Neural progenitor cell (in vitro differentiated cells): ENCODE results near the gene GLS. TPM values are rescaled to one million over a fixed set of nuclear protein-coding genes. Genes with fewer than 3 reads are reported as not detected.

Source experiments
- DNase-seq: peaks from one replicate; pipeline ENCODE4 v3.0.0-alpha.2; 2016; ENCODE audit warnings: low spot score
- H2AFZ ChIP-seq: fragments of 200-600 bp; sonication (generic); replicated peaks from 2 replicates; pipeline ENCODE4 v1.6.1; 2016; ENCODE audit warnings: antibody characterized with exemption
- H3F3A ChIP-seq: fragments of 200-600 bp; sonication (generic); 2 replicates; pipeline ENCODE4 v1.6.1; 2016; ENCODE audit warnings: antibody characterized with exemption, low read depth
- H3K27ac ChIP-seq: fragments of 200-600 bp; sonication (generic); 2 replicates; pipeline ENCODE4 v1.5.1; 2016; ENCODE audit warnings: mild to moderate bottlenecking
- H3K27me3 ChIP-seq: fragments of 200-600 bp; sonication (generic); 2 replicates; pipeline ENCODE4 v1.6.1; 2016; ENCODE audit warnings: mild to moderate bottlenecking, moderate library complexity
- H3K36me3 ChIP-seq: fragments of 200-600 bp; sonication (generic); 2 replicates; pipeline ENCODE4 v1.5.1; 2016
- H3K4me1 ChIP-seq: fragments of 200-600 bp; sonication (generic); 2 replicates; pipeline ENCODE4 v1.6.1; 2016; ENCODE audit warnings: mixed run types
- H3K4me2 ChIP-seq: fragments of 200-600 bp; sonication (generic); 2 replicates; pipeline ENCODE4 v1.6.1; 2016
- H3K4me3 ChIP-seq: fragments of 200-600 bp; sonication (generic); 2 replicates; pipeline ENCODE4 v1.5.1; 2016
- H3K79me2 ChIP-seq: fragments of 200-600 bp; sonication (generic); 2 replicates; pipeline ENCODE4 v1.6.1; 2016; ENCODE audit warnings: low read depth
- H3K9ac ChIP-seq: fragments of 200-600 bp; sonication (generic); 2 replicates; pipeline ENCODE4 v1.6.1; 2016
- H3K9me3 ChIP-seq: fragments of 200-600 bp; sonication (generic); 2 replicates; pipeline ENCODE4 v1.5.1; 2016; ENCODE audit warnings: low read depth
- H4K20me1 ChIP-seq: fragments of 200-600 bp; sonication (generic); 2 replicates; pipeline ENCODE4 v1.6.1; 2016; ENCODE audit warnings: low read depth
- H3K27ac Mint-ChIP-seq: 3 replicates; pipeline ENCODE4 v1.8.0; 2021; ENCODE audit warnings: mixed read lengths
- H3K27me3 Mint-ChIP-seq: 2 replicates; pipeline ENCODE4 v1.8.0; 2022; ENCODE audit warnings: low read depth, mild to moderate bottlenecking, inconsistent platforms, moderate library complexity, mixed read lengths; ENCODE audit not compliant: insufficient read depth
- H3K36me3 Mint-ChIP-seq: 3 replicates; pipeline ENCODE4 v1.8.0; 2021; ENCODE audit warnings: mixed read lengths
- H3K4me1 Mint-ChIP-seq: 3 replicates; pipeline ENCODE4 v1.8.0; 2021; ENCODE audit warnings: mixed read lengths
- H3K4me3 Mint-ChIP-seq: 3 replicates; pipeline ENCODE4 v1.8.0; 2021; ENCODE audit warnings: mild to moderate bottlenecking, moderate library complexity, mixed read lengths
- H3K9me3 Mint-ChIP-seq: 3 replicates; pipeline ENCODE4 v1.8.0; 2020; ENCODE audit warnings: mixed read lengths
- CTCF ChIP-seq: fragments of 200-600 bp; sonication (generic); IDR thresholded peaks from 2 replicates; pipeline ENCODE4 v1.5.1; 2017; ENCODE audit warnings: antibody characterized with exemption, mild to moderate bottlenecking
- EZH2 ChIP-seq: fragments of 200-600 bp; sonication (generic); IDR thresholded peaks from 2 replicates; pipeline ENCODE4 v1.6.1; 2017; ENCODE audit warnings: antibody characterized with exemption, mild to moderate bottlenecking, moderate library complexity
- EZH2phosphoT487 ChIP-seq: fragments of 200-600 bp; sonication (generic); IDR thresholded peaks from 2 replicates; pipeline ENCODE4 v1.6.1; 2017; ENCODE audit warnings: antibody characterized with exemption
- total RNA-seq: library from RNA; depleted of rRNA; stranded (reverse); fragments of >200 nt; gene quantifications from 2 replicates; pipeline ENCODE4 v1.2.3, GENCODE V29; 2015; ENCODE audit warnings: low replicate concordance

The GLS gene
- total RNA-seq, 1 donor from 2014 or later, result 54.0 TPM

GRCh38 chr2:190889175-190889943 lies 8.7 kb downstream of the GLS start:
- Histone ChIP-seq H3K4me3 (no peak overlapping the region), H3K4me2 (no peak overlapping the region), H3K4me1 (peaks cover 1% of the 10 kb centered on the region), H3K79me2 (peaks cover 87% of the 10 kb centered on the region), H4K20me1 (peaks cover 4% of the 10 kb centered on the region), H3K9ac (no peak overlapping the region), H2AFZ (no peak overlapping the region), H3K27ac (no peak overlapping the region), H3K36me3 (no peaks in the 10 kb centered on the region), H3K9me3 (no peaks in the 10 kb centered on the region), H3K27me3 (no peaks in the 10 kb centered on the region), H3F3A (no peaks in the 10 kb centered on the region)
- Mint-ChIP-seq H3K4me3 (no peak overlapping the region), H3K36me3 (peaks cover 7% of the 10 kb centered on the region), H3K27ac (no peak overlapping the region), H3K4me1 (peaks cover 3% of the 10 kb centered on the region), H3K9me3 (no peaks in the 10 kb centered on the region), H3K27me3 (no peaks in the 10 kb centered on the region)
- TF ChIP-seq EZH2 (no peak), CTCF (no peak), EZH2phosphoT487 (no peak)
- DNase-seq, result no peak

- Histone ChIP-seq H3K79me2 (peaks cover 72% of the 10 kb centered on the region), H4K20me1 (peaks cover 4% of the 10 kb centered on the region)
- TF ChIP-seq EZH2 (no peak), EZH2phosphoT487 (no peak), CTCF (no peak)
Observed at GRCh38 chr2:190891372-190891771, 10.8 kb downstream of the GLS start.

DNA sequence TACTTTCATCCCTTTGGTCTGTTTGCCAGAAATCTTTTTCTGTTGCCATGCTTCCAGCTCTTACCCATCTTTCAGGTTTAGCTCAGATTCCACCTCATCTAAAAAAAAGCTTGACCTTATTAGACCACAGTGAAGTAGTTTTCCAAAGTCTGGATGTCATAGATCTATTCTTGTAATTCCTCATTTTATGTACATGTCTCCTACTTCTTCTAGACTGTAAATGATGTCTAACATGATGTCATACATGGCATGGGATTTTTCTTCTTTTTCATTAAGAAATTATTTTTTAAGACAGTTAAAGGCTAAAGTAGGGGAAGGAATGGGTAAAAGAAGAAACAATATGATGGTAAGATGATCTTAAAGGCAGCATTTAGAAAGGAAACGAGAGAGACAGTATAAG lies 11.3 kb downstream of the GLS start:
- H3K27ac ChIP-seq, result no peak overlapping the region
- H3K4me1 ChIP-seq, result no peaks in the 10 kb centered on the region
- peaks cover 4% of the 10 kb centered on the region for H4K20me1 ChIP-seq
- Mint-ChIP-seq H3K4me1 (peaks cover 7% of the 10 kb centered on the region), H3K36me3 (peaks cover 14% of the 10 kb centered on the region), H3K27ac (no peak overlapping the region), H3K4me3 (no peak overlapping the region), H3K27me3 (no peaks in the 10 kb centered on the region), H3K9me3 (no peaks in the 10 kb centered on the region)
- H3K79me2 ChIP-seq, result peaks cover 66% of the 10 kb centered on the region
- H3K9me3 ChIP-seq, result no peaks in the 10 kb centered on the region
- TF ChIP-seq CTCF (no peak), EZH2phosphoT487 (no peak), EZH2 (no peak)
- no peak overlapping the region for H3K4me3 ChIP-seq
- H2AFZ ChIP-seq, result no peak overlapping the region
- no peaks in the 10 kb centered on the region for H3F3A ChIP-seq
- H3K36me3 ChIP-seq, result no peaks in the 10 kb centered on the region
- DNase-seq, result no peak
- no peaks in the 10 kb centered on the region for H3K27me3 ChIP-seq
- H3K4me2 ChIP-seq, result no peak overlapping the region
- no peak overlapping the region for H3K9ac ChIP-seq

More at GRCh38 chr2:190891372-190891771, 10.8 kb downstream of the GLS start:
- no peaks in the 10 kb centered on the region for H3K27me3 Mint-ChIP-seq
- Histone ChIP-seq H3K9me3 (no peaks in the 10 kb centered on the region), H2AFZ (no peak overlapping the region), H3F3A (no peaks in the 10 kb centered on the region), H3K27ac (no peak overlapping the region), H3K9ac (no peak overlapping the region), H3K36me3 (no peaks in the 10 kb centered on the region), H3K4me3 (no peak overlapping the region), H3K4me1 (no peaks in the 10 kb centered on the region), H3K27me3 (no peaks in the 10 kb centered on the region), H3K4me2 (no peak overlapping the region)
- peaks cover 10% of the 10 kb centered on the region for H3K36me3 Mint-ChIP-seq
- no peak overlapping the region for H3K4me3 Mint-ChIP-seq
- H3K4me1 Mint-ChIP-seq, result peaks cover 4% of the 10 kb centered on the region
- no peak for DNase-seq
- no peaks in the 10 kb centered on the region for H3K9me3 Mint-ChIP-seq
- no peak overlapping the region for H3K27ac Mint-ChIP-seq
